Endothelial cell (in vitro differentiated cells): ENCODE data around the gene OSCP1. TPM values are rescaled to one million over a fixed set of nuclear protein-coding genes. Genes with fewer than 3 reads are reported as not detected.

Source experiments
- DNase-seq: peaks from one replicate; pipeline ENCODE4 v3.0.0; 2021; ENCODE audit warnings: low spot score
- H3K27ac Mint-ChIP-seq: one replicate; pipeline ENCODE4 v1.8.0; 2021; ENCODE audit warnings: mixed read lengths, inconsistent platforms; ENCODE audit not compliant: unreplicated experiment
- H3K27me3 Mint-ChIP-seq: one replicate; pipeline ENCODE4 v1.8.0; 2021; ENCODE audit warnings: mild to moderate bottlenecking, moderate library complexity, mixed read lengths, inconsistent platforms; ENCODE audit not compliant: unreplicated experiment
- H3K36me3 Mint-ChIP-seq: one replicate; pipeline ENCODE4 v1.8.0; 2021; ENCODE audit warnings: mild to moderate bottlenecking, low read depth, mixed read lengths, inconsistent platforms; ENCODE audit not compliant: unreplicated experiment
- H3K4me1 Mint-ChIP-seq: one replicate; pipeline ENCODE4 v1.8.0; 2021; ENCODE audit warnings: mild to moderate bottlenecking, mixed read lengths, inconsistent platforms; ENCODE audit not compliant: unreplicated experiment
- H3K4me3 Mint-ChIP-seq: one replicate; pipeline ENCODE4 v1.8.0; 2021; ENCODE audit warnings: mild to moderate bottlenecking, mixed read lengths, inconsistent platforms; ENCODE audit not compliant: unreplicated experiment
- H3K9me3 Mint-ChIP-seq: one replicate; pipeline ENCODE4 v1.8.0; 2021; ENCODE audit warnings: mixed read lengths, inconsistent platforms; ENCODE audit not compliant: unreplicated experiment
- total RNA-seq: library from RNA; stranded (reverse); fragmentation: NEBNext Ultra II Directional; extraction: Animal tissue kit (Norgen Biotek cat#: 25700); gene quantifications from one replicate; pipeline ENCODE4 v1.2.1, GENCODE V29; 2021; ENCODE audit not compliant: unreplicated experiment
- TF ChIP-seq, protein P1 (sequence below): fragments of 200-600 bp; sonication (generic); IDR thresholded peaks from one replicate; pipeline ENCODE4 v1.5.0; 2021; ENCODE audit warnings: antibody characterized with exemption; ENCODE audit not compliant: unreplicated experiment

The OSCP1 gene
- total RNA-seq, 1 donor from 2014 or later, result 5.1 TPM

GRCh38 chr1:36390411-36390810 is 59.8 kb downstream of the OSCP1 start:
- Mint-ChIP-seq H3K4me3 (no peak overlapping the region), H3K9me3 (no peaks in the 10 kb centered on the region), H3K27me3 (peaks cover 8% of the 10 kb centered on the region), H3K4me1 (peaks cover 12% of the 10 kb centered on the region), H3K27ac (no peak overlapping the region), H3K36me3 (peaks cover 15% of the 10 kb centered on the region)
- DNase-seq, result no peak
- TF ChIP-seq, protein P1, sequence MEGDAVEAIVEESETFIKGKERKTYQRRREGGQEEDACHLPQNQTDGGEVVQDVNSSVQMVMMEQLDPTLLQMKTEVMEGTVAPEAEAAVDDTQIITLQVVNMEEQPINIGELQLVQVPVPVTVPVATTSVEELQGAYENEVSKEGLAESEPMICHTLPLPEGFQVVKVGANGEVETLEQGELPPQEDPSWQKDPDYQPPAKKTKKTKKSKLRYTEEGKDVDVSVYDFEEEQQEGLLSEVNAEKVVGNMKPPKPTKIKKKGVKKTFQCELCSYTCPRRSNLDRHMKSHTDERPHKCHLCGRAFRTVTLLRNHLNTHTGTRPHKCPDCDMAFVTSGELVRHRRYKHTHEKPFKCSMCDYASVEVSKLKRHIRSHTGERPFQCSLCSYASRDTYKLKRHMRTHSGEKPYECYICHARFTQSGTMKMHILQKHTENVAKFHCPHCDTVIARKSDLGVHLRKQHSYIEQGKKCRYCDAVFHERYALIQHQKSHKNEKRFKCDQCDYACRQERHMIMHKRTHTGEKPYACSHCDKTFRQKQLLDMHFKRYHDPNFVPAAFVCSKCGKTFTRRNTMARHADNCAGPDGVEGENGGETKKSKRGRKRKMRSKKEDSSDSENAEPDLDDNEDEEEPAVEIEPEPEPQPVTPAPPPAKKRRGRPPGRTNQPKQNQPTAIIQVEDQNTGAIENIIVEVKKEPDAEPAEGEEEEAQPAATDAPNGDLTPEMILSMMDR, result no peak

- no peak for DNase-seq
- Mint-ChIP-seq H3K27ac (no peak overlapping the region), H3K27me3 (peaks cover 8% of the 10 kb centered on the region), H3K4me3 (no peak overlapping the region), H3K4me1 (peaks cover 14% of the 10 kb centered on the region), H3K9me3 (no peaks in the 10 kb centered on the region), H3K36me3 (peaks cover 15% of the 10 kb centered on the region)
- TF ChIP-seq, protein P1, result no peak
These were observed 60.3 kb downstream of the OSCP1 start for GRCh38 chr1:36389999-36390398.

DNA sequence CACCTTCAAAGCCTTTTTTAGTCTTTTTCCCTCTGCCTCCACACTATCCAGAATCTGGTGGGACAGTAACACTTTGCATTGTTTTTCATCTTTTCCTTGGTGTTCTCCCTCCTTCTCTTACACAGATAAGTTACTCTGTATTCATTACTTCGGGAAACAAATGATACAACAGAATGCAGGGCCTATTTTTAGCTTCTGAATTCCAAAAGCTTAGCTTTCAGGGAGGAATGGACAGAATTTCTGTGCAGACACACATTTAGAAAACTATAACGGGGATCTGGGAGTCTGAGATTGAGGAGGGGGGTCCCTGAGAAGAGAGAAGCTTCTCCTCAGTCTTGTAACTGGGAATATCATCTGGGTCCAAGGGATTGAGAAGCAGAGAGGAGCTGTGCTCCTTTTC is 61.0 kb downstream of the OSCP1 start:
- TF ChIP-seq, protein P1, result no peak
- Mint-ChIP-seq H3K27me3 (peaks cover 8% of the 10 kb centered on the region), H3K9me3 (no peaks in the 10 kb centered on the region), H3K4me3 (peak overlapping the region; percentile 40), H3K27ac (no peak overlapping the region), H3K36me3 (peaks cover 18% of the 10 kb centered on the region), H3K4me1 (peaks cover 21% of the 10 kb centered on the region)
- no peak for DNase-seq

DNA sequence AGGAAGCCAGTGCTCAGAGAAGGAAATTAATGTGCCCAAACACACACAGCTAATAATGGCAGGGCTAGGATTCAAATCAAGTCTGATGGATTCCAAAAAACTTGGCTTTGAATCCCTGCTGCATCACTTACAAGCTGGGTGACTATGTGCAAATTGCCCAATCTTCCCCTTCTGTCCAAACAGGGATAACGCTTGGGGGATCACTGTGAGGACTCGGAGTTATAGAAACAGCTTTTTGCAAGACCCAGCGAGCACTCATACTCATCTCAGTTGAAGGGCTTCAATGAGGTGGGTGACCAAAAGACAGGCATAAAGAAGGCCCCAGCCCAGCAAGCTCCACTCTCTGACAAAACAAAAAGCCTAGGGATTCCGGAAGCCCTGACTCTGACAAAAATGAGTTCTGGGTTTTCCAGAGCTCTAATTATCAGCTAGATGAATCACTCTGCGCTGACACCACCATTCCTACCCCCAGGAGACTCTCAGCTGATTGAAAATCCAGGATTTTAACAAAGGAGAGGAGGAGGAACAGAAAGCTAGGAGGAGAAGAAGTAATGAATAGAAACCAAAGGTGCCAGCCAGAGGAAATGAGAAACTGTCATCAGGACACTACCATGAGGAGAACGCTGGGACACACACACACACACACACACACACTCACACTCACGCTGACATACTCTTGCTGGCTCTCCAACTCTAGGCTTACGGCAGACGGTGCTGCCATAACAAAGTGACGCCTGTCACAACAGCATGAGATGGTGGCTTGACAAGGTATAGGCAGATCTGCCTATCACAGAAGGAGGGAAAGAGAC is 62.9 kb downstream of the OSCP1 start:
- Mint-ChIP-seq H3K36me3 (peaks cover 12% of the 10 kb centered on the region), H3K9me3 (no peaks in the 10 kb centered on the region), H3K4me1 (peaks cover 25% of the 10 kb centered on the region), H3K27me3 (peaks cover 6% of the 10 kb centered on the region), H3K4me3 (no peak overlapping the region), H3K27ac (peak overlapping the region; percentile 93)
- TF ChIP-seq, protein P1, result no peak
- no peak for DNase-seq
